Lower leg skin (tissue), 3 donors: ENCODE results near the gene PROX1.

ENCODE experiments used
- CTCF ChIP-seq, 3 donors: fragments of 450-650 bp; IDR thresholded peaks; one replicate each; pipeline ENCODE4 v1.5.1; 2016; ENCODE audit warnings: antibody characterized with exemption in 3 of 3, mild to moderate bottlenecking in 3 of 3, moderate library complexity in 2 of 3
- POLR2A ChIP-seq, 2 donors: fragments of 450-650 bp; IDR thresholded peaks; one replicate each; pipeline ENCODE4 v1.6.1; 2016 to 2017; ENCODE audit warnings: antibody characterized with exemption in 2 of 2, mild to moderate bottlenecking in 1 of 2, moderate library complexity in 1 of 2

- TF ChIP-seq CTCF (IDR thresholded peaks at IDR 0.05) (no peak), POLR2A (IDR thresholded peaks at IDR 0.05) (no peak)
Measured at GRCh38 chr1:213956295-213956770, 31.4 kb upstream of the PROX1 start.
